GM19351 (cell line): ENCODE data around the gene WFS1.

Source experiments
- ATAC-seq: cut with Tn5 transposase; IDR thresholded peaks from one replicate; pipeline ENCODE4 v1.9.1; 2021; ENCODE audit warnings: mild to moderate bottlenecking, moderate library complexity; ENCODE audit not compliant: unreplicated experiment

WFS1 gene

GRCh38 chr4:6258026-6258360 lies 11.7 kb upstream of the WFS1 start:
- ATAC-seq = no peak

- ATAC-seq = no peak
These were observed 10.9 kb upstream of the WFS1 start for GRCh38 chr4:6258741-6259140.

GRCh38 chr4:6259886-6260285 lies 9.8 kb upstream of the WFS1 start:
- no peak for ATAC-seq

DNA sequence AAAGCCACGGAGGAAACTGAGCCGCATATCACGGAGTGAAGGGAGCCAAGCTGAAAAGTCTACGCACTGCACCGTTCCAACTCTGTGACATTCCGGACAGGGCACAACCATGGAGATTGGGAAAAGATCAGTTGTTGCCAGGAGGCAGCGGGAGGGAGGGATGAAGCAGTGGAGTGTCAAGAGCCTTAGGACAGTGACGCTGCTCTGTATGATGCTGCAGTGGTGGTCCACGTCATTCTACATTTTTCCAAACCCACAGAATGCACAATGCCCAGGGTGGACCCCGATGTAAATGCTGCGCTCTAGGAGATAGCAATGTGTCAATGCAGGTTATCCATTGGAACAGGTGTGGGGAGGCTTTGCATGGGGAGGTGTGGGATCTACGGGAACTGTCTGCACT lies 7.5 kb upstream of the WFS1 start:
- no peak for ATAC-seq

- no peak for ATAC-seq
These were observed 6.7 kb upstream of the WFS1 start for GRCh38 chr4:6262847-6263487.

GRCh38 chr4:6263526-6264224 lies 6.0 kb upstream of the WFS1 start:
- ATAC-seq = no peak

GRCh38 chr4:6264225-6264540 lies 5.5 kb upstream of the WFS1 start:
- ATAC-seq = peak; percentile 59

DNA sequence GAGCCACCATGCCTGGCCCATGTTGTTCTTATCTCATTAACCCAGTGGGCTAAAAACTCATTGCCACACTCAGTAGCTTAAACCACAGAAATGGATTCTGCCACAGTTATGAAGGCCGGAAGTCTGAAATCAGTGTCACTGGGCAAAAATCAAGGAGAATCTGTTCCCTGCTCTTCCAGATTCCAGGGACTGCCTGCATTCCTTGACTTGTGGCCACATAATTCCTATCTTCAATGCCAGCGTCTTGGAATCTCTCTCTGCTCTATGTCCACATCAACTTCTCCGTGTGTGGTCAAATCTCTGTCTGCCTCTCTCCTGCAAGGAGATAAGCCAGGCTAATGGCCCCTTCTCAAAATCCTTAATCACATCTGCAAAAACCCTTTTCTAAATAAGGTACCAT lies 4.1 kb upstream of the WFS1 start:
- no peak for ATAC-seq

DNA sequence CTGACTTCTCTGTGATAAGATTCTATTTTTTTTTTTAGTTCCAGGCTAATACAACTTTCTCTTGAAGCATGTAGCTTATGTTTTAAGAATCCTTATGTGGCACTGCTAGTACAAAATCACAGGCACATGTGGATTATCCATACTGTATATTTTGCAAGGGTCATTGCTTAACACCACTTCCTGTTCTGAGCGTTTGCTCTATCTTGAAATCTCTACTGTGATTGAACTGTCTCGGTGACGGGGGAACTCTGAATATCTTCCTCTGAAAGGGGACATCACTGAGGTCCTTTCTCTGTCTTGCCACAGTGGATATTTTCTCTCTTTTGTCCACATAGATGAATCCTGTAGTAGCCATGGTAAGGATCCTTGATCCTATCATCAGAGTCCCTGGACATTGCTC lies 2.1 kb upstream of the WFS1 start:
- no peak for ATAC-seq

GRCh38 chr4:6268650-6269615 lies 717 bp upstream of the WFS1 start:
- peak; percentile 16 for ATAC-seq

DNA sequence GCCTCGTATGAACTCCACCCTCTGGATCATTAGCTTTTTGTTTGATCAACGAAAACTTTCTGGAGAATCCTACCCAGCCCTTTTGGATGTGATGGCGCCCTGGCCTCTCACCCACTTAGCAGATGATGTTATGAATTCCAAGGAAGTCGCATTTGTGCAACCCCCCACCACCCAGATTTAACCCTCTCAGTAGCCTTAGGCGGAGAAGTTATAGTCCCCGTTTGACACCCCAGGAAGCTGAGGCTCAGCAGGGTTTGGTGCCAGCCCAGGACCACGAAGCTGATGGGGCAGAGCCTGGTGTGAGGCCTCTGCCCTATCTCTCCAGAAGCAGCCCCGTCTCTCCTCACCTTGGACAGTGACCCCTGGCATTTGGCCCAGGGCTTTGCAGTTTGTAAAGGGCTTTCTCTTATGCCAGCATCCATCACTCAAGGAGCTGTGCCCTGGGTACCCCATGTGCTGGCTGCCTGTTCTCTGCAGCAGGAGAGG lies 1.0 kb downstream of the WFS1 start:
- no peak for ATAC-seq

DNA sequence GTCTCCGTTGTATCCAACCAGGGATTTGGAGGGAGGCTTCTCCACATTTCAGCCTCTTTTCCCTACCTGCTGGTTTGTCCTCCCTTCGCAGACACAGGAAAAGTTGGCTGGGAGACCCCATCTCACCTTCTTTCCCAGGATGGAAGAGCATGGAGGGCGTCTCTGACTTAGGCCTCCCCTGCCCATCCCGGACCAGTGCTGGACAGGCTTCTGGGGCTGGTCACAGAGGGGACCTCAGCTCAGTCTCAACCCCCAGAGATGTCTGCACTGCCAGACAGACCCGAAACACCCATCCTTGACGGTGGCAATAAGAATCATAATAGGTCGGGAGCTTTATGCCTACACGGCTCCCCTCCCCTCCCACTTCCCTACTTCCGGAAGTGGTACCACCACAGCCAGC lies 1.6 kb downstream of the WFS1 start:
- ATAC-seq = no peak

DNA sequence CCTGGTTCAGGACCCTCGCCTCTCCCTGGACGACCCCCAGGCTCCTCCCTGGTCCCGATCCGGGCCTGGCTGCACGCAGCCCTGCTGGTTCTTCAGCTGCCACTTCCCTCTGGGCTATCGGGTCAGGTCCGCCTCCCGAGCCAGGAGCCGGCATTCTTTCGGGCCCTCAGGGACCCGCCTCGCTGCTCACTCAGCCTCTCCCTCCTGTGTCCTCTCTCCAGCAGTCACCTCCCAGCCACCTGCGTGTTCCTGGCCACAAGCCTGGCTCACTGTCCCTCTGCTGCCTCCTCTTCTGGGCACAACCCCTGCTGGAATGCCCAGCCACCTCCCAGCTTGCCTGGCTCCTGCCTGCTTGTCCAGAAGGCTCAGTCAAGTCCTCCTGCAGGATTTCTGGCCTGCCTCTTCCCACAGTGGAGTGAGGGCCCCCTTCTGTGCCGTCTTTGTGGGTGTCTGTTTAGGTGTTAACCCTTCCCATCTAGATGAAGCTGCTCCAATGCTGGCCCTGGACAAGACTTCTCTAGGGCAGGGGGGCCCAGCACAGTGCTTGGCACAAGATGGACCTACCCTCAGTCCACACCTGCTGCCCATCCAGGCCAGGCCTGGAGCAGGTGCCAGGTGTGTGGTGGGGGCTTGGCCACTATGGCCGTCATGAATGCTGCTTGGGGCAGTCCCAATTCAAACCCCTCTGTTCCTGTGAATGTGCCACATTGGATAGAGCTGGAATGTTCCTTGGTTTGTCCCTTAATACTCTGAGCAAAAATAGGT lies 2.2 kb downstream of the WFS1 start:
- no peak for ATAC-seq

DNA sequence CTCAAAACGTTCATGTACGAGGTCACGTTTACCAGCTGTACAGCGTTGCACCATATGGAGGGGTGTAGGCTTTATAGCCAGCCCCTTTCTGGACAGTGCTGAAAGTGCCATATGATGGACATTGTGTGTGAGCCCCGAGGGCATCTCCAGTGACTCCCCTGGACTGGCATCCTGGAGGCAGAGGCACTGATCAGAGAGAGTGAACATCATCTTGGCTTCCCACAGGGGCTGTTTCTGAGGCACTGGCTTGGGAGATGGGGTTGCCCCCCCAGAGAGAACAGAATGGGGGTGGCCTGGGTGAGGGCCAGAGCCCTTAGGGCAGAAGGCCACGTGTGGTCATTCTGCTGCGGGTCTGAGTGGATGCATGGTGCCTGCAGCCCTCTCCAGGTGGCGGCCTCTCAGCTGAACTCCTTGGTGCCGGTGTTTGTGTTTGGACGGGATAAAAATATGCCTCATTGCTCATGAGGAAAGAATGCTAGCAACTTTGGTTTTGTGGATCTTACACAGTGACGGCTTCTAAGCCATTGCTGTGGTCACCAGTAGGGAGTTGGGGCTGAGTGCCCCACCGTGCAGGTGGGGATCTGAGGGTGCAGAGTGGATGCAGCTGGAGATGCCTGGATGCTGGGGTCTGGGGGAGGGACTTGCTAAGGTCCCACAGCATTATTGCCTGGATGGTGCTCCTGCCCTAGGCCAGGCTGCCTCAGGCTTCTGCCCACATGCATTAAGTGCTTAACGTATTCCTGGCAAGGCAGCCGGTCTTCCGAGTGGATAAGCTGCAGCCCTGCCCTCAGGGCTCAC lies 3.4 kb downstream of the WFS1 start:
- no peak for ATAC-seq

DNA sequence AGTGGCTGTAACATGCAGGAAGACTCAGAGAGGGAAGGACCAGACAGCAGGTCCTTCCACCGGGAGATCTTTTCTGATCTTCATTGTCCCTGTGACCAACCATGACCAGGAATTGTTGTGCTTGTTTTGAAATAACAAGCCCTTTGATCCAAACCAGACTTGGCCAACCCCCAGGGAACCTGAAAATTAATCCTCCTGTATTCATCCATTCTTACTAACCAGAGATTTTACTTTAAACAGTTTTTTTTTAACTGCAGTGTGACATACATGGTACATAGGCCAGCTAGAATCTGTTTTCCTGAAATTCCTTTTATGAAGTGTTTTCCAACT lies 4.0 kb downstream of the WFS1 start:
- ATAC-seq = no peak

GRCh38 chr4:6275351-6275750 lies 5.7 kb downstream of the WFS1 start:
- ATAC-seq = no peak

- ATAC-seq = no peak
These were observed 6.5 kb downstream of the WFS1 start for GRCh38 chr4:6275898-6276806.

GRCh38 chr4:6277139-6277802 lies 7.6 kb downstream of the WFS1 start:
- ATAC-seq = no peak
